Heart left ventricle (tissue), 13 donors: ENCODE results near the gene COX10.

ENCODE experiments used
- CTCF ChIP-seq, 12 donors: fragments of 200-600 bp; sonication (generic) in 4 of 12; IDR thresholded peaks; one replicate each; pipeline versions ENCODE4 v1.5.0 to v1.8.0; 2018 to 2022; ENCODE audit warnings: antibody characterized with exemption in 12 of 12, mild to moderate bottlenecking in 5 of 12
- POLR2A ChIP-seq, 2 donors: fragments of 450-650 bp; IDR thresholded peaks; one replicate each; pipeline ENCODE4 v1.6.1; 2017; ENCODE audit warnings: antibody characterized with exemption in 2 of 2, mild to moderate bottlenecking in 2 of 2, moderate library complexity in 2 of 2
- donor health status: ischemic (EF 13 %, LVEDD 7.1; RV severe dilation, severe dysfunction).
- donor health status: DM: no; HTN: yes; CAD: no.
- donor health status: DM: no; HTN: no; CAD: no.
- donor health status: ischemic (EF 25% LVEDD 6.9; RV normal size, moderate dysfunction).
- donor health status: ischemic (EF 25% LVEDD 5.7; RV mildly dilated, moderate dysfunction).
- donor health status: ischemic (EF 35%, LVEDD 5.7; RV mildly dilated, moderate dysfunction).
- donor health status: nonischemic (EF 11% LVEDD 7.7; RV severe dilation, severe dysfunction).
- donor health status: DM: yes; HTN: yes; CAD: no.
- donor health status: PGD.
- donor health status: ischemic (EF 29% LVEDD 5.4; RV normal size, mild dysfunction).
- donor health status: nonischemic (EF 23%, LVEDD 6.1; RV moderate dilation, normal function).

GRCh38 chr17:14199601-14200000 is 130.3 kb downstream of the COX10 start:
- TF ChIP-seq CTCF (IDR thresholded peaks at IDR 0.05) (no peak), POLR2A (IDR thresholded peaks at IDR 0.05) (no peak)
